Measurements from ENCODE around the gene TXNDC9.
"Not testable (repeated sequence)": the region's sequence is repeated elsewhere in the genome, so short reads cannot be mapped to it uniquely, and the experiment has no call there.

TXNDC9 gene

DNA sequence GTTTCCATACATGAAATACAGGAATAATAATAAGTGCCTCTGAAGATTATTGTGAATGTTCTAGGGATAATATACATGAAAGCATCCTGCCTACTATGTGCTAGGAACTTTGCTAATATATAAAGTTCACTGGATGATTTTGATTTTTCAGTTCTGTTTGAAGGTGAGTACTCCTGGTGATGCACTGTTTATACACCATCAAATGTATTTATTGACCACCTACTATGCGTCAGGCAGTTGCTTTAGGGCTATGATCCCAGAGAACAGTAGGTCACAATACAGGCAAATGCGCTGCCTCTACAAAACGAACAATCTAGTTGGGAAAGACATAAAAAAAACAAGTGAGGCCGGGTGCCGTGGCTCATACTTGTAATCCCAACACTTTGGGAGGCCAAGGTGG, 10.7 kb downstream of the TXNDC9 start:
- ATAC-seq, result no peak
- DNase-seq, result no peak

DNA sequence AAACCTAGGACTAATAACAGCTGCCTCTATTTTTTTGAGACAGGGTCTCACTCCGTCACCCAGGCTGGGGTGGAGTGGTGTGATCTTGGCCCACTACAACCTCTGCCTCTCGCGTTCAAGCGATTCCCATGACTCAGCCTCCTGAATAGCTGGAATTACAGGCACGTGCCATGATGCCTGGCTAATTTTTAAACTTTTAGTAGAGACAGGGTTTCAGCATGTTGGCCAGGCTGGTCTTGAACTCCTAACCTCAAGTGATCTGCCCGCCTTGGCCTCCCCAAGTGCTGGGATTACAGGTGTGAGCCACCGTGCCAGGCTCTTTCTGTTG, 18.3 kb downstream of the TXNDC9 start:
- not testable (repeated sequence) for ATAC-seq, DNase-seq

DNA sequence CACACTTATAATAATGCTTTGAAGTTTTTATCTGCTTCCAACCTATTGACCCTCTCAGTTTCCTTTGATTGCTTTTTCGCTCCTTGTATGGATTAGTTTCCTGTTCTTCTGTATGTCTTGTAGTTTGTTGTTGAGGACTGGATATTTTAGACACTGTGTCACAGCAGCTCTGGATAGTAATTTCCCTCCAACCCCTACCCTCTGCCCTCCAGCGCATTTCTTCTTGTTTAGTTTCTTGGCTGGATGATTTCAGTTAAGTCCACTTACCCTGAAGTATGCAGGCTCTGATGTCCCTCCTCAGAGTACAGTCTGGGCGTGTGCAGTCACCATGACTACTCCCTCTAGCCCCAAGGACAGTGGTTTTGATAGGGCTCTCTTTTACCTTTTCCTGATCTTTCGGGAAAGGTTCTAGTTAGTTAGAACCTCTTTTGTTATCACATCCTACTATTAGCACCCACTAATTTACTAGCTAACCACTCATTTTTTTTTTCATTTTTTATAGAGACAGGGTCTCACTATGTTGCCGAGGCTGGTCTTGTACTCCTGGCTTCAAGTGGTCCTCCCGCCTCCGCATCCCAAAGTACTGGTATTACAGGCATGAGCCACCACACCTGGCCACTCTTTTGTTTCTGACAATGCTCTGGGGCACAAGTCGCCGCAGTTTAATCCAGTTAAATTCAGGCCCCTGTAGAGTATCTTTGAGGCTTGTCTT, 18.8 kb downstream of the TXNDC9 start:
- ATAC-seq (no peak), DNase-seq (no peak)

DNA sequence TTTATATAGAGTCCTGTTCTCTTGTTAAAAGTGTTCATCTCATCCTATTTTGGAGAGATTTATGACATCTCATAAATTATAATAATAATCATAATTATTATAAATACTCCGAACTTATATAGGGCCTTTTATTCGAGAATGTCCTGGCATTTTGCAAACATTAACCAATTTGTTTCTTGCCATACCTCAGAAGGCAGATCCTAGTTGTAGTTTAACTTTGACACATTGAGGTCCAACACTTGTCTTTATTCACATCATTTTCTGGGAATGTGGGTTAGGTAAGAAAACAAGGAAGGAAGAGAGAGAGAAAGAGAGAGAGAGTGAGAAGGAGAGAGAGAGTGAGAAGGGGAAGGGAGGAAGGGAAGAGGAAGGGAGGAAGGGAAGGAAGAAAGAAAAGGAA, 35.0 kb downstream of the TXNDC9 start, which contains the start of gene LYG1:
LYG1 (minus strand) TSS at position 101 of the 400 bp plus-strand sequence. CDS start 5,527 bp downstream, outside the sequence.
- DNase-seq, ATAC-seq: not testable (repeated sequence)

DNA sequence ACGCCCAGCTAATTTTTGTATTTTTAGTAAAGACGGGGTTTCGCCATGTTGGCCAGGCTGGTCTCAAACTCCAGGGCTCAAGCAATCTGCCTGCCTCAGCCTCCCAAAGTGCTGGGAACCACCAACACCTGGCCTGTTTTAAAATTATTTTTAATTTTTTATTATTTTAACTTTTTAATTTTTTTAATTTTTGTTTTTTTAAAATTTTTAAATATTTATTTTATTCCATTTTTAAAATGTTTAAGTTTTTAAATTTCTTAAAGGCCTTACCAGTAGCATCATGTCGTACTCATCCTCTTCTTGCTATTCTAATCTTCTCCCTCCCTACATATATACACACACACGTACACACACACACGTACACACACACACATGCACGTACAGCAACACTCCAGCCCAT, 36.6 kb downstream of the TXNDC9 start:
- ATAC-seq, result no peak
- DNase-seq, result no peak

DNA sequence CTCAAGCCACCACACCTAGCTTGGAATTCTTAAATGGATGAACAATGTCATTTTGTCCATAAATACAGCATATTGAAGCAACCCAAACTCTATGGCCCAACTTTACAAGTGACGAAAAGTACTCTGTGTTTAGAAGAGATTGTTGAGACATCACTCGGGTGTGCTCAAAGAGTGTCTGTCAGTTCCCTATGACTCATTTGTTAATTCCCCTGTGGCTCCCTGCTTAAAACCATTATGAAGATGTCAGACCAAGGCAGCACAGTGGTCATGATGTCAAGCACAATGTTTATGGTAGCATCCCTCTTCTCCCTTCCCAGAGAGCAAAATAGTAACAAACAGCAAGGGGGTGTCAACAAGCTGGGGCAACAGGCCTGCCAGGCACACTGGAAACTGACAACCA, 38.1 kb downstream of the TXNDC9 start:
- ATAC-seq (no peak), DNase-seq (no peak)

DNA sequence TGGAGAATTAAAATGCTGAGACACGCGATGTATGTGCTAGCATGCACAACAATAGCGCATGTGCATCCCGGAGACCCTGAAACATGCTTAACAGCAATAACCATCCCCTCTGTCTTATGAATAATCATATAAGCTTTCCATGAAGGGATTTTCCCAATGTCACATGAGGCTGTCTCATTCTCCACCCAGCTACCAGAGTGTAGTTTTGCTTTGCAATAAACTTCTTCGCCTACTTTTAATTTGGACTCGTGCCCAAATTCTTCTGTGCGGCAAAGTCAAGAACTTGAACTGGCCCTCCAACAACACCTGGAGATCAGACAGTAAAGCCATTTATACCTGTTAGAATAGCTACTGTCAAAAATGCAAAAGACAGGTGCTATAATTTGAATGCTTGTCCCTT, 50.6 kb downstream of the TXNDC9 start:
- DNase-seq, result no peak
- no peak for ATAC-seq

DNA sequence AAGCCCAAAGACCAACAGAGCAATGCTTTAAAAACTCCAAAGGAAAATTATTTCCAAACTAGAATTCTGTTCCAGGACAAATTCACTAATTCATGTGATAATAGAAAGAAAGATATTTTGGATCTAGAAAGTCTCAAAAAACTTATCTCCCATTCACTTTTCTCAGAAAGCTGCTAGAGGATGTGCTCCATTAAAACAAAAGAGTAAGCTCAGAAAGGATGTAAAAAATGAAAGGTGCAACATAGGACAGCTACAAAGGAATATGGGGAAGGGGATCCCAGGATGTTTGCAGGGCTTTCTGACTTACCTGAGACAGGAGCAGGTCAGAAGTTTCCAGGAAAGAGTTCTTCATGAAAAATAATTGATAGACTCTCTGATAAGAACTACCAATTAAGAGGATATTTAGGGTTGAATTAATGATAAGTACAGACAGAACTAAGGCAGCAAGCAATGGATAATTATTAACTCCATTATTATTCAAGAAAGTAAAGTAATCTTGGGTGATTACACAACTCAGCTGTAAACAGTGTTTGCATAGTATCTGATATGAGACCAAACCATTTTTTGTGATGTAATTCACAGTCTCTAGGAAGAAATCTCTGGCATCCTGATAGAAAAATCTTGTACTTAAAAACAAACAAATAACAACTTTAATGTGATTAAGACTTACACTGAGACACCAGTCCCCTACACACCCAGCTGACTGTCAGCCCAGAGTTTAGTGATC, 56.0 kb downstream of the TXNDC9 start:
- ATAC-seq (no peak), DNase-seq (no peak)

DNA sequence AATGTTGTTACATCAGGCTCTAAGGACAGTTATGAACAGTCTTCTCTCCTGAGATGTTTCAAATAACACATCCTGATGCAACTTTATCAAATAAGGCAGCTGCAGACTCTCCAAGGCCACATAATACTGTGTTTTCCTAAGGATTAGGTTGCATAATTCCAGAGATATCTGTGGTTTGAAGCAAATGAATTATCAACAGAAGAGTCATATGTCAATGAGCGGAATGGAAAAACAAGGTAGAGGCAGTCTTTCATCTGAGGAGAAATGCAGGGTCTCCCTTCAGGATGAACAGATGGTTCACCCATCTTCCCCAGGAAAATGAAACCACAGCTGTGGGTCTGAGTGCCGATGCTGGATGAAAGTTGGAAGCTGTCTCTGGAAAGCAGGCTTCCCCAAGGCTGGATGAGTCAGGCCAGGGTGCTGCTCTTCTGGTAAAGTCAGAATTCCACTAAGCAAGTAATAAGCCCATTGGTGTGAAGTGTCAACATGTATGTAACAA, 57.3 kb downstream of the TXNDC9 start:
- DNase-seq, result no peak
- ATAC-seq, result no peak

DNA sequence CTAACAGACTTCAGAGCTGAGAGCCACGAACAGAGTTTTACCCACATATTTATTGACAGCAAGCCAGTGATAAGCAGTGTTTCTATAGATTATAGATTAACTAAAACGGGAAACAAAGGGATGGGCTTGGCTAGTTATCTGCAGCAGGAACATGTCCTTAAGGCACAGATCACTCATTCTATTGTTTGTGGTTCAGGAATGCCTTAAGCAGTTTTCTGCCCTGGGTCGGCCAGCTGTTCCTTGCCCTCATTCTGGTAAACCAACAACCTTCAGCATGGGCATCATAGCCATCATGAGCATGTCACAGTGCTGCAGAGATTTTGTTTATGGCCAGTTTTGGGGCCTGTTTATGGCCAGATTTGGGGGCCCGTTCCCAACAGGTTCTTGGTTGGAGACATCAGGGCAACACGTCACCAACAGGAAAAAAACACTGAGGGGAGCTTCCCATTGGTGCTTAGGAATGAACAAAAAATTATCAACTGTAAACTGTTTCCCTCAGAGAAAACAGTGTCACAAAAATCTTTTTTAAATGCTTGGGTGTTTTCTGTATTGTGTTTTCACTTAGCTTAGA, 57.9 kb downstream of the TXNDC9 start:
- ATAC-seq, DNase-seq: not testable (repeated sequence)

DNA sequence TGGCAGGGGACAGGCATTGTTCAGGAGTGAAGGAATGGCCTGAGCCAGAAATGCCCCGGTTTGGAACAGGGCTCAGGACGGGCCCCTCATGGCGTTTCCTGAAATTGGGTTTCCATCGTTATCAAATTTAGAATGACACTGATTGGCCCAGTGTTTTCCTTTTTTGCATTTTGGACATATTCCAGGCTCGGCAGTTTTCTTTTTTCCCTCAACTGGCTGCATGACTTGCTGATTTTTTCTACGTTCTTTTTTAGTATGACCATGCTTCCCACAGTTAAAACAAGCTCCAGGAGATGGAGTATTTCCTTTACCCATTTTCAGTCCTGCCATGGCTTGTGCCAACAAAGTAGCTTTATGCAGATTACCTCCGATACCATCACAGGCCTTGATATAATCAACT, 60.3 kb downstream of the TXNDC9 start:
- DNase-seq, result no peak

More for the DNA sequence above, 60.3 kb downstream of the TXNDC9 start:
- no peak for ATAC-seq

All from stimulated activated naive CD8-positive, alpha-beta T cell treated with anti-CD3 and anti-CD28 coated beads, Interleukin-15, Interleukin-2, amounts not matched to agents 100 U/mL and 50 U/mL, for 24 hours (primary cell).